Fibroblast of skin of abdomen (primary cell): ENCODE results near the gene GYPE. TPM values are rescaled to one million over a fixed set of nuclear protein-coding genes. Genes with fewer than 3 reads are reported as not detected.
"Not testable (repeated sequence)": the region's sequence is repeated elsewhere in the genome, so short reads cannot be mapped to it uniquely, and the experiment has no call there.

ENCODE experiments used
- DNase-seq: peaks from one replicate; pipeline ENCODE4 v3.0.0-alpha.2; 2013
- polyA plus RNA-seq, 2 experiments: library from polyadenylated mRNA; unstranded; fragments of 120-200 nt; gene quantifications; one replicate each; pipeline ENCODE4 v1.2.1, GENCODE V29; 2013; ENCODE audit not compliant: insufficient read length in 2 of 2

The GYPE gene
- polyA plus RNA-seq (2013, experiment 1 of 2; ENCODE audit: insufficient read length) = 2.0 TPM
- 1.7 TPM for polyA plus RNA-seq (2013, experiment 2 of 2; ENCODE audit: insufficient read length)

- DNase-seq = not testable (repeated sequence)
Measured at GRCh38 chr4:143905440-143905839, at the start of gene GYPE. Gene GYPE, minus strand, starts transcription at chr4:143905559. Its CDS starts 52 bp downstream, at chr4:143905507.

- not testable (repeated sequence) for DNase-seq
Measured at GRCh38 chr4:143951458-143951972, 46.2 kb upstream of the GYPE start.

- not testable (repeated sequence) for DNase-seq
Measured at GRCh38 chr4:143950967-143951366, 45.6 kb upstream of the GYPE start.

- not testable (repeated sequence) for DNase-seq
Measured at GRCh38 chr4:143950185-143950584, 44.8 kb upstream of the GYPE start.

GRCh38 chr4:143947493-143947892, 42.1 kb upstream of the GYPE start:
- not testable (repeated sequence) for DNase-seq

GRCh38 chr4:143940708-143941107, 35.3 kb upstream of the GYPE start:
- not testable (repeated sequence) for DNase-seq

- no peak for DNase-seq
Measured at GRCh38 chr4:143939528-143939927, 34.2 kb upstream of the GYPE start.

GRCh38 chr4:143938890-143939289, 33.5 kb upstream of the GYPE start:
- DNase-seq = not testable (repeated sequence)

- DNase-seq = no peak
Measured at GRCh38 chr4:143921181-143921580, 15.8 kb upstream of the GYPE start.

GRCh38 chr4:143916485-143916884, 11.1 kb upstream of the GYPE start:
- not testable (repeated sequence) for DNase-seq

GRCh38 chr4:143912478-143912877, 7.1 kb upstream of the GYPE start:
- DNase-seq = not testable (repeated sequence)

GRCh38 chr4:143911528-143912417, 6.4 kb upstream of the GYPE start:
- peak; percentile 33 for DNase-seq

- DNase-seq = not testable (repeated sequence)
Measured at GRCh38 chr4:143910906-143911305, 5.5 kb upstream of the GYPE start.

- not testable (repeated sequence) for DNase-seq
Measured at GRCh38 chr4:143907811-143908210, 2.5 kb upstream of the GYPE start.

GRCh38 chr4:143904431-143904830, 928 bp downstream of the GYPE start:
- not testable (repeated sequence) for DNase-seq

- not testable (repeated sequence) for DNase-seq
Measured at GRCh38 chr4:143890323-143890722, 15.0 kb downstream of the GYPE start.

GRCh38 chr4:143888189-143888588, 17.2 kb downstream of the GYPE start:
- not testable (repeated sequence) for DNase-seq

- DNase-seq = not testable (repeated sequence)
Measured at GRCh38 chr4:143884965-143885364, 20.4 kb downstream of the GYPE start.

- DNase-seq = no peak
Measured at GRCh38 chr4:143883529-143883928, 21.8 kb downstream of the GYPE start.

- DNase-seq = no peak
Measured at GRCh38 chr4:143882892-143883291, 22.5 kb downstream of the GYPE start.

GRCh38 chr4:143879561-143879960, 25.8 kb downstream of the GYPE start:
- not testable (repeated sequence) for DNase-seq

GRCh38 chr4:143875357-143875756, 30.0 kb downstream of the GYPE start:
- not testable (repeated sequence) for DNase-seq

- not testable (repeated sequence) for DNase-seq
Measured at GRCh38 chr4:143870523-143871268, 34.7 kb downstream of the GYPE start.
